PC-3 (cell line): ENCODE data around the gene STK24. TPM values are rescaled to one million over a fixed set of nuclear protein-coding genes. Genes with fewer than 3 reads are reported as not detected.
A peak's percentile ranks its signal among the peaks of the same experiment; 100 is the strongest.

Experiments used
- ATAC-seq: fragments of 200-7000 bp; cut with Tn5 transposase; 2 replicates; pipeline ENCODE4 v1.9.1; 2020; ENCODE audit warnings: mild to moderate bottlenecking, moderate library complexity
- BruUV-seq: library from RNA; stranded (reverse); fragments of 400-500 nt; replicated peaks from 2 replicates; lab custom pipeline; 2021; lab: Mats Ljungman, UMichigan
- CTCF ChIA-PET: fragments of 300-600 bp; sonication (Branson Sonifier 250); formaldehyde crosslinking; loops from one replicate; lab custom pipeline; 2022; ENCODE audit warnings: antibody characterized with exemption; lab: Charles Lee
- POLR2A ChIA-PET: fragments of 300-600 bp; sonication (Branson Sonifier 250); formaldehyde crosslinking; loops from one replicate; lab custom pipeline; 2022; ENCODE audit warnings: antibody characterized with exemption; ENCODE audit not compliant: unreplicated experiment; lab: Charles Lee
- DNase-seq: peaks from one replicate; pipeline ENCODE4 v3.0.0-alpha.2; 2015
- H2AFZ ChIP-seq: fragments of 300-600 bp; sonication (generic); 2 replicates; pipeline ENCODE4 v1.6.0; 2016; ENCODE audit warnings: antibody characterized with exemption, low read length
- H3F3A ChIP-seq: fragments of 300-600 bp; sonication (generic); one replicate; pipeline ENCODE4 v1.6.0; 2017; ENCODE audit warnings: antibody characterized with exemption, low read length, control low read depth, mild to moderate bottlenecking; ENCODE audit not compliant: unreplicated experiment
- H3K27ac ChIP-seq: fragments of 300-600 bp; sonication (generic); 2 replicates; pipeline ENCODE4 v1.5.1; 2016; ENCODE audit warnings: mild to moderate bottlenecking, low read length
- H3K27me3 ChIP-seq: fragments of 300-600 bp; sonication (generic); 2 replicates; pipeline ENCODE4 v1.6.1; 2016; ENCODE audit warnings: low read length, mixed read lengths
- H3K36me3 ChIP-seq: fragments of 300-600 bp; sonication (generic); 2 replicates; pipeline ENCODE4 v1.6.1; 2016; ENCODE audit warnings: low read depth, mixed run types, low read length, mixed read lengths
- H3K4me1 ChIP-seq: fragments of 300-600 bp; sonication (generic); 2 replicates; pipeline ENCODE4 v1.5.1; 2016; ENCODE audit warnings: low read length; ENCODE audit not compliant: insufficient read depth
- H3K4me2 ChIP-seq: fragments of 300-600 bp; sonication (generic); 2 replicates; pipeline ENCODE4 v1.6.0; 2016; ENCODE audit warnings: low read length
- H3K4me3 ChIP-seq: fragments of 300-600 bp; sonication (generic); 2 replicates; pipeline ENCODE4 v1.5.1; 2016; ENCODE audit warnings: mild to moderate bottlenecking, low read length, mixed read lengths
- H3K79me2 ChIP-seq: fragments of 300-600 bp; sonication (generic); 2 replicates; pipeline ENCODE4 v1.6.1; 2017; ENCODE audit warnings: low read length, mixed read lengths
- H3K9ac ChIP-seq: fragments of 300-600 bp; sonication (generic); 2 replicates; pipeline ENCODE4 v1.6.0; 2016; ENCODE audit warnings: mild to moderate bottlenecking, low read length
- H3K9me2 ChIP-seq: fragments of 300-600 bp; sonication (generic); replicated peaks from 2 replicates; pipeline ENCODE4 v1.6.1; 2016; ENCODE audit warnings: mixed run types, low read length, mixed read lengths
- H3K9me3 ChIP-seq: fragments of 300-600 bp; sonication (generic); 2 replicates; pipeline ENCODE4 v1.6.1; 2016; ENCODE audit warnings: low read length, mixed read lengths
- H4K20me1 ChIP-seq: fragments of 300-600 bp; sonication (generic); 2 replicates; pipeline ENCODE4 v1.6.1; 2016; ENCODE audit warnings: low read length, mixed read lengths
- CTCF ChIP-seq: fragments of 300-600 bp; sonication (generic); conservative IDR thresholded peaks from 2 replicates; pipeline ENCODE4 v1.5.1; 2017; ENCODE audit warnings: antibody characterized with exemption, low read depth, mild to moderate bottlenecking, low read length
- EZH2 ChIP-seq: fragments of 300-600 bp; sonication (generic); IDR thresholded peaks from one replicate; pipeline ENCODE4 v1.6.1; 2017; ENCODE audit warnings: antibody characterized with exemption, mild to moderate bottlenecking, low read length; ENCODE audit not compliant: unreplicated experiment
- EZH2phosphoT487 ChIP-seq: fragments of 300-600 bp; sonication (generic); IDR thresholded peaks from 2 replicates; pipeline ENCODE4 v1.6.1; 2018; ENCODE audit warnings: mild to moderate bottlenecking, antibody characterized with exemption, low read length, borderline replicate concordance
- intact Hi-C: fragments of 100-400 bp; cut with micrococcal nuclease; formaldehyde crosslinking; loops from 2 replicates; pipeline ENCODE4 v1.9.0; 2023
- total RNA-seq: library from RNA; depleted of rRNA; stranded (reverse); fragments of >200 nt; gene quantifications from 2 replicates; pipeline ENCODE4 v1.2.3, GENCODE V29; 2014

STK24 gene
- total RNA-seq, 1 experiment from 2014 or later: 52.4 TPM

GRCh38 chr13:98429081-98429480 is 147.8 kb downstream of the STK24 start:
- H4K20me1 ChIP-seq: no peaks in the 10 kb centered on the region
- ATAC-seq: no peak
- H3K27me3 ChIP-seq: no peaks in the 10 kb centered on the region
- no peaks in the 10 kb centered on the region for H3K36me3 ChIP-seq
- H3K79me2 ChIP-seq: no peaks in the 10 kb centered on the region
- TF ChIP-seq EZH2phosphoT487 (no peak), CTCF (no peak)
- H3K9me2 ChIP-seq: no peaks in the 10 kb centered on the region
- BruUV-seq: no TSS peak
- no peaks in the 10 kb centered on the region for H3K9me3 ChIP-seq
- H3K4me1 ChIP-seq: no peaks in the 10 kb centered on the region
- no peaks in the 10 kb centered on the region for H3F3A ChIP-seq
- no peak overlapping the region for H3K27ac ChIP-seq
- H3K4me2 ChIP-seq: no peak overlapping the region
- intact Hi-C loops: no loop called here
- CTCF ChIA-PET: no interaction called here
- no peak overlapping the region for H2AFZ ChIP-seq
- no peak for DNase-seq
- H3K4me3 ChIP-seq: no peak overlapping the region
- H3K9ac ChIP-seq: no peak overlapping the region
- POLR2A ChIA-PET: no interaction called here

GRCh38 chr13:98428256-98428966 is 148.5 kb downstream of the STK24 start:
- ATAC-seq (peak; percentile 39), DNase-seq (no peak)
- Histone ChIP-seq H3K4me3 (no peak overlapping the region), H3K27me3 (no peaks in the 10 kb centered on the region), H3K4me1 (no peaks in the 10 kb centered on the region), H3K9me2 (no peaks in the 10 kb centered on the region), H3K79me2 (no peaks in the 10 kb centered on the region), H3K27ac (no peak overlapping the region), H4K20me1 (no peaks in the 10 kb centered on the region), H3F3A (no peaks in the 10 kb centered on the region), H3K4me2 (no peak overlapping the region), H3K36me3 (no peaks in the 10 kb centered on the region), H3K9ac (no peak overlapping the region), H3K9me3 (no peaks in the 10 kb centered on the region), H2AFZ (no peak overlapping the region)
- ChIA-PET CTCF (no interaction called here), POLR2A (no interaction called here)
- TF ChIP-seq EZH2phosphoT487 (no peak), CTCF (no peak)
- BruUV-seq: no TSS peak
- intact Hi-C loops: no loop called here

GRCh38 chr13:98427331-98427995 is 149.4 kb downstream of the STK24 start:
- no peak for DNase-seq
- Histone ChIP-seq H3K27me3 (no peaks in the 10 kb centered on the region), H3K4me1 (no peaks in the 10 kb centered on the region), H3K9me3 (no peaks in the 10 kb centered on the region), H3K27ac (no peak overlapping the region), H3K9me2 (no peaks in the 10 kb centered on the region), H2AFZ (no peak overlapping the region), H3K4me3 (no peak overlapping the region), H3K4me2 (no peak overlapping the region), H3K9ac (no peak overlapping the region), H3K79me2 (no peaks in the 10 kb centered on the region), H3F3A (no peaks in the 10 kb centered on the region), H3K36me3 (no peaks in the 10 kb centered on the region), H4K20me1 (no peaks in the 10 kb centered on the region)
- no peak for ATAC-seq
- CTCF ChIA-PET: no interaction called here
- TF ChIP-seq CTCF: no peak
- TF ChIP-seq EZH2: no peak
- BruUV-seq: no TSS peak
- intact Hi-C loops: no loop called here
- POLR2A ChIA-PET: no interaction called here
